Measurements from ENCODE around the gene MRPS27. TPM values are rescaled to one million over a fixed set of nuclear protein-coding genes. Genes with fewer than 3 reads are reported as not detected.

Gene MRPS27
- total and polyA plus RNA-seq, 8 donors: 9.4 to 28.0 (median 20.6) TPM

DNA sequence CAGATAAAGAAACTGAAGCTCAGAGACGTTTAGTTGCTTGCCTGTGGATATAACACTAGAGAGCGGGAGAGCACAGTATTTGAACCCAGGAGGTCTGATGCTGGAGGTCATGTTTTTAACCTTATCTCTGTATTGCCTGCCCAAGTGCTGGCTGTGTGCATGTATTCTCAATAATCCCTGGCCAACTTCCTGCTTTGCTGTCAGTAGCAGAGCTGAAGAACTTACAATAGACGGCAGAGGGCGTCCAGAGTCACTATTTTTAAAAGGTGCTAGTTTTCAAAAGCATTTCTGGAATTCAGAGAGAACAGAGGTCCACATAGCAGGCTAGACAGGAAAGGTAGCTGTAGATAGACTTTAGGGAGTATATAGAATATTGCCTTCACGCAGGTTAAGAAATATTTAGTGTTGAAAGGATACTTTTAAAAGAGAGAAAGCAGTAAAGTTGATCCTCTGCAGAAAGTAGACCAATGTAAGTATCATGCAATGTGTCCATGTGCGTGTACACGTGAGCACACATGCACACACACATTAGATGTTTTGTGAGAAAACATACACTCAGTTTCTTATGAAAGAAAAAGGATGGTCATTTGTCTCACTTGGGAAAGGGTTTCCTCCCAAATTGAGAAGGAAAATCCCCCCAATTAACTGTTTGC, 46.4 kb upstream of the MRPS27 start:
- Histone ChIP-seq H3K9me3 (no peaks in the 10 kb centered on the region), H3K27ac (no peak overlapping the region), H3K27me3 (no peaks in the 10 kb centered on the region), H3K4me1 (no peaks in the 10 kb centered on the region), H3K4me3 (no peak overlapping the region), H3K36me3 (no peaks in the 10 kb centered on the region)
- TF ChIP-seq, protein P1, sequence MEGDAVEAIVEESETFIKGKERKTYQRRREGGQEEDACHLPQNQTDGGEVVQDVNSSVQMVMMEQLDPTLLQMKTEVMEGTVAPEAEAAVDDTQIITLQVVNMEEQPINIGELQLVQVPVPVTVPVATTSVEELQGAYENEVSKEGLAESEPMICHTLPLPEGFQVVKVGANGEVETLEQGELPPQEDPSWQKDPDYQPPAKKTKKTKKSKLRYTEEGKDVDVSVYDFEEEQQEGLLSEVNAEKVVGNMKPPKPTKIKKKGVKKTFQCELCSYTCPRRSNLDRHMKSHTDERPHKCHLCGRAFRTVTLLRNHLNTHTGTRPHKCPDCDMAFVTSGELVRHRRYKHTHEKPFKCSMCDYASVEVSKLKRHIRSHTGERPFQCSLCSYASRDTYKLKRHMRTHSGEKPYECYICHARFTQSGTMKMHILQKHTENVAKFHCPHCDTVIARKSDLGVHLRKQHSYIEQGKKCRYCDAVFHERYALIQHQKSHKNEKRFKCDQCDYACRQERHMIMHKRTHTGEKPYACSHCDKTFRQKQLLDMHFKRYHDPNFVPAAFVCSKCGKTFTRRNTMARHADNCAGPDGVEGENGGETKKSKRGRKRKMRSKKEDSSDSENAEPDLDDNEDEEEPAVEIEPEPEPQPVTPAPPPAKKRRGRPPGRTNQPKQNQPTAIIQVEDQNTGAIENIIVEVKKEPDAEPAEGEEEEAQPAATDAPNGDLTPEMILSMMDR (IDR thresholded peaks at IDR 0.05): peak; percentile 48 to 69 (median 61)
- ATAC-seq (peak; percentile 96 to 99 (median 98)), FAIRE-seq (peak; percentile 59), DNase-seq (peak in 4 of 6 donors; percentile 44 to 75 (median 68))
- WGBS, 2 donors: 24% methylated on average over 7 of the region's 7 CpGs
- intact Hi-C loops (cut with DNase I): loop anchor here in 1 of 3 donors (10.0 kb wide), 1 partner anchor 158 kb away; no protein-coding TSS in a partner anchor

DNA sequence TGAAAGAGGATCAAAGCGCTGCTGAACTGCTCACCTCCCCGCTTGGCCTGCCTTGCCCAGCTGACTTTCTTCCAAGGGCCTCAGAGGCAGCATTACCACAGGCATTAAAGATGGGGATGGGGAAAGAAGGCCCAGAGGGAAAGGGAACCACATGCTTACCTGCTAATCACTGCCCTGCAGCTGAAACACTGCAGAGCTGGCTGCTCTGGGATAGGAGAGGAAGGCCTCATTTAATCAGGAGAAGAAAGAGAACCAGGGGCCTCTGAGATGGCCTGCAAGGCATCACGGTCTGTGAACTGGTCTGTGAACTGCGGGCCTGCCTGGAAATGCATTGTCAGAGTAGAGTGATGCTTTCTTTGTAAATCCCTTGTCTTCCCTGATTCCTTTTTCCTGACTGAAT, 44.9 kb upstream of the MRPS27 start:
- TF ChIP-seq, protein P1 (IDR thresholded peaks at IDR 0.05): no peak
- ATAC-seq (no peak), FAIRE-seq (no peak), DNase-seq (no peak)
- WGBS, 2 donors: 89 to 90% methylated on average over 4 of the region's 4 CpGs
- Histone ChIP-seq H3K4me3 (no peak overlapping the region), H3K36me3 (no peaks in the 10 kb centered on the region), H3K4me1 (no peaks in the 10 kb centered on the region), H3K27me3 (no peaks in the 10 kb centered on the region), H3K27ac (no peak overlapping the region), H3K9me3 (no peaks in the 10 kb centered on the region)
- intact Hi-C loops (cut with DNase I): loop anchor here in 1 of 3 donors (10.0 kb wide), 1 partner anchor 160 kb away; no protein-coding TSS in a partner anchor

DNA sequence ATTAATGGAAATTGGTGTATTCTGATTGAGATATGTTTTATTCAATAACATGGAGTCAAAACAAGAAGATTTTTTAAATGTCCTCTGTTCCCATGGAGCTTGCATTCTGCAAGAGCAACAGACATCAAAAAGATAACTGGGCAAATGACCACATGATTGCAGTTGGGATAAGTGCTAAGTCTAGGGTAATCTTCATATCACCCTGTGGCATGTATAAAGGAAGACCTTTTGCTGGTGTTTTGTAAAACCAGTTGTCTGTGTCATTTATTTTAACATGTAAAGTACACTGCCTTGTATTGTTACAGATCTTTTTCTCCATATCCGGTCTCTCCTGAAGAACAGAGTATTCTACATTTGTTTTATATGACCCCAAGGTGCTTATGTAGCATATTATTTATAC, 44.1 kb upstream of the MRPS27 start:
- Histone ChIP-seq H3K9me3 (no peaks in the 10 kb centered on the region), H3K27me3 (no peaks in the 10 kb centered on the region), H3K27ac (no peak overlapping the region), H3K4me1 (no peaks in the 10 kb centered on the region), H3K4me3 (no peak overlapping the region), H3K36me3 (no peaks in the 10 kb centered on the region)
- intact Hi-C loops (cut with DNase I): loop anchor here in 1 of 3 donors (10.0 kb wide), 1 partner anchor 161 kb away; no protein-coding TSS in a partner anchor
- DNase-seq (no peak), FAIRE-seq (no peak), ATAC-seq (no peak)
- TF ChIP-seq, protein P1 (IDR thresholded peaks at IDR 0.05): no peak
- WGBS, 2 donors: 95 to 96% methylated on average over 1 of the region's 1 CpG

DNA sequence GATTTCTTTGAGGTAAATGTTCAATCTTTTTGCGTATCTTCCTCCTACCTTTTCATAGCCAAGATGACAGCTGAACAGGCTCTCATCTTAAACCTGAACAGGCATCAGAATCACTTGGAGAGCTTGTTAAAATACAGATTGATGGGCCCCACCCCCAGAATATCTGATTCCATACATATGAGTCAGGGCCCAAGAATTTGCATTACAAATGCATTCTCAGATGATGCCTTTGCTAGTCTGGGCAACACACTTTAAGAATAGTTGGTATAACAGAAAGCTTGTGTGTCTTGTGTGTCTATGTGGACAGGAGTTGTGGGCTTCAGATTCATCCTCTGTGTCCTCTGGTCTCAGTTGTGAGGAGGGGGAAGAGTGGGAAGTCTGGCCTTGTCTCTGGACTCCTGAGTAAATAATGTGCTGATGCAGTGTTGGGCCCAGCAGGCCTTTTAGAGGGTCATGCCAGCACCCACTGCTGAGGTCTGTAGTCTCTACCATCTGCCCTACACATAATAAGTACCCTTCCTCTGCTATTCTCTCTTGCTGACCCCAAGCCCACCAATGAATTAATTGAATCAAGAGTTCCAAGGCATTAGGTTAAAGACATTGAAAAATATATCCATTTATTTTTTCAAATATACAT, 43.2 kb upstream of the MRPS27 start:
- FAIRE-seq: no peak
- ATAC-seq: no peak
- 93 to 97% methylated on average over 1 of the region's 1 CpG for WGBS, 2 donors
- intact Hi-C loops (cut with DNase I): loop anchor here in 1 of 3 donors (10.0 kb wide), 1 partner anchor 162 kb away; no protein-coding TSS in a partner anchor
- no peak overlapping the region for H3K4me3 ChIP-seq
- no peaks in the 10 kb centered on the region for H3K27me3 ChIP-seq
- no peak overlapping the region for H3K27ac ChIP-seq
- H3K4me1 ChIP-seq: no peaks in the 10 kb centered on the region
- TF ChIP-seq, protein P1 (IDR thresholded peaks at IDR 0.05): no peak
- H3K9me3 ChIP-seq: no peaks in the 10 kb centered on the region
- H3K36me3 ChIP-seq: no peaks in the 10 kb centered on the region
- DNase-seq: no peak

DNA sequence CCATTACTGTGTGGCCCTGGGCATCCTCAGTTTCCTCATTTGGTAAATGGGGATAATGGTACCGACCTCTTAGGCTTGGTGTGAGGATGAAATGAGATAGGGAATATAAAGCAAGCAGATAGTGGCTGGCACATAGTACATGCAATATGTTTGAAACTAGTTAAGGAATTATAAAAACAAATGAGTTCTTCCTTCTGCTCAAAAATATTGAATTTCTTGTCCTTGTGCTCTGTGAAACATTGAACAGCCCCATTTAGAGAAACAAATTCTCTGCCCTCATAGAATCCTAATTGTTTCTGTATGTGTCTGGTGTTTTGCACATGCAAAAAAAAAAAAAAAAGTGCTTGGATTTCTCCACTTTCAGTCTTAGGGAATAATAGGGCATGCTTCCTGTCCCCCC, 39.8 kb upstream of the MRPS27 start:
- 94% methylated on average over 1 of the region's 1 CpG for WGBS, 2 donors
- Histone ChIP-seq H3K27ac (no peak overlapping the region), H3K4me3 (no peak overlapping the region), H3K27me3 (no peaks in the 10 kb centered on the region), H3K4me1 (no peaks in the 10 kb centered on the region), H3K36me3 (no peaks in the 10 kb centered on the region), H3K9me3 (no peaks in the 10 kb centered on the region)
- no peak for FAIRE-seq
- TF ChIP-seq, protein P1 (IDR thresholded peaks at IDR 0.05): no peak
- no peak for DNase-seq
- no peak for ATAC-seq
- intact Hi-C loops (cut with DNase I): loop anchor here in 1 of 3 donors (10.0 kb wide), 1 partner anchor 165 kb away; no protein-coding TSS in a partner anchor
